H1 (cell line): ENCODE measurements around the gene MGST2. TPM values are rescaled to one million over a fixed set of nuclear protein-coding genes. Genes with fewer than 3 reads are reported as not detected.

ENCODE experiments used
- CTCF ChIA-PET: fragments of 300-600 bp; sonication (Branson Sonifier 250); formaldehyde crosslinking; loops from one replicate; lab custom pipeline; 2021; ENCODE audit not compliant: partially characterized antibody; lab: Charles Lee
- POLR2A ChIA-PET: fragments of 300-600 bp; sonication (Branson Sonifier 250); formaldehyde crosslinking; loops from one replicate; lab custom pipeline; 2021; ENCODE audit warnings: inconsistent platforms; ENCODE audit not compliant: partially characterized antibody; lab: Charles Lee
- DNase-seq, 2 experiments: peaks; one replicate each; pipeline versions ENCODE4 v3.0.0 to v3.0.0-alpha.2; 2010 to 2022; ENCODE audit warnings: low spot score in 2 of 2, low read depth in 1 of 2, mixed read lengths in 1 of 2
- FAIRE-seq: peaks from 2 replicates; lab custom pipeline; 2011; peaks lifted over from hg19 to GRCh38; lab: Jason Lieb, UNC
- H2AFZ ChIP-seq: 2 replicates; pipeline ENCODE4 v1.8.1; 2012; ENCODE audit warnings: low read length, inconsistent platforms
- H2AK5ac ChIP-seq: 2 replicates; pipeline ENCODE4 v1.6.1; 2013; ENCODE audit warnings: low read depth, low read length
- H2BK120ac ChIP-seq: replicated peaks from 2 replicates; pipeline ENCODE3; 2013; ENCODE audit warnings: low read depth, low read length, inconsistent platforms
- H2BK12ac ChIP-seq: 2 replicates; pipeline ENCODE4 v1.6.1; 2013; ENCODE audit warnings: low read depth, low read length
- H2BK15ac ChIP-seq: 2 replicates; pipeline ENCODE4 v1.6.1; 2013; ENCODE audit warnings: low read length
- H2BK20ac ChIP-seq: 2 replicates; pipeline ENCODE4 v1.6.1; 2013; ENCODE audit warnings: low read length
- H2BK5ac ChIP-seq: 2 replicates; pipeline ENCODE4 v1.6.1; 2013; ENCODE audit warnings: low read depth, low read length
- H3K14ac ChIP-seq: 2 replicates; pipeline ENCODE4 v1.6.1; 2013; ENCODE audit warnings: inconsistent platforms; ENCODE audit not compliant: insufficient read length
- H3K18ac ChIP-seq: 2 replicates; pipeline ENCODE4 v1.6.1; 2013; ENCODE audit warnings: low read length; ENCODE audit errors: extremely low read depth
- H3K23ac ChIP-seq: 2 replicates; pipeline ENCODE4 v1.6.1; 2013; ENCODE audit warnings: inconsistent platforms; ENCODE audit not compliant: insufficient read length
- H3K23me2 ChIP-seq: 2 replicates; pipeline ENCODE4 v1.6.1; 2013; ENCODE audit warnings: low read depth, low read length
- H3K27ac ChIP-seq: 2 replicates; pipeline ENCODE4 v1.6.1; 2011; ENCODE audit warnings: low read depth, low read length, inconsistent platforms
- H3K27me3 ChIP-seq, 4 experiments: replicated peaks in 1 of 4; 1 replicate in 1 of 4; 2 replicates in 3 of 4; pipeline versions ENCODE4 v1.6.1 to v1.8.1; 2011 to 2013; ENCODE audit warnings: low read length in 3 of 4, mild to moderate bottlenecking in 3 of 4, inconsistent platforms in 2 of 4, mixed read lengths in 2 of 4, moderate library complexity in 1 of 4; ENCODE audit not compliant: control insufficient read depth in 3 of 4, insufficient read depth in 3 of 4; ENCODE audit errors: extremely low read depth in 1 of 4
- H3K36me3 ChIP-seq, 4 experiments: 2 replicates each; pipeline versions ENCODE4 v1.6.1 to v1.8.1; 2011 to 2013; ENCODE audit warnings: mild to moderate bottlenecking in 4 of 4, low read length in 3 of 4, moderate library complexity in 2 of 4, control low read depth in 1 of 4, inconsistent platforms in 1 of 4; ENCODE audit not compliant: insufficient read depth in 4 of 4, control insufficient read depth in 2 of 4
- H3K4ac ChIP-seq: replicated peaks from 2 replicates; pipeline ENCODE3; 2013; ENCODE audit warnings: low read length, low read depth, mixed read lengths, inconsistent platforms; ENCODE audit not compliant: insufficient read length
- H3K4me1 ChIP-seq, 4 experiments: replicated peaks in 1 of 4; 1 replicate in 1 of 4; 2 replicates in 3 of 4; pipeline versions ENCODE4 v1.6.1 to v1.8.1; 2011 to 2013; ENCODE audit warnings: low read length in 3 of 4, inconsistent platforms in 2 of 4, mixed read lengths in 1 of 4; ENCODE audit not compliant: insufficient read depth in 4 of 4, control insufficient read depth in 3 of 4
- H3K4me2 ChIP-seq, 2 experiments: 2 replicates each; pipeline versions ENCODE4 v1.6.1 to v1.8.1; 2011 to 2013; ENCODE audit warnings: low read depth in 2 of 2, low read length in 2 of 2, control low read depth in 1 of 2, inconsistent platforms in 1 of 2, mild to moderate bottlenecking in 1 of 2; ENCODE audit not compliant: insufficient read depth in 1 of 2
- H3K4me3 ChIP-seq, 4 experiments: fragments of 200-600, 300-600 bp in 1 of 4; sonication (generic), shearing (Covaris generic), sonication (Bioruptor Twin) in 1 of 4; 2 replicates each; pipeline versions ENCODE4 v1.5.1 to v1.8.1; 2011 to 2016; ENCODE audit warnings: low read length in 4 of 4, low read depth in 3 of 4, control low read depth in 2 of 4, inconsistent platforms in 2 of 4, mild to moderate bottlenecking in 2 of 4, mixed read lengths in 1 of 4, moderate library complexity in 1 of 4; ENCODE audit not compliant: insufficient read depth in 2 of 4; ENCODE audit errors: extremely low read depth in 1 of 4
- H3K56ac ChIP-seq: replicated peaks from 2 replicates; pipeline ENCODE3; 2013; ENCODE audit warnings: low read depth, mild to moderate bottlenecking, mixed read lengths, low read length, inconsistent platforms; ENCODE audit not compliant: insufficient read length
- H3K79me1 ChIP-seq: 2 replicates; pipeline ENCODE4 v1.6.1; 2013; ENCODE audit warnings: low read depth, low read length, control low read depth
- H3K79me2 ChIP-seq, 2 experiments: 2 replicates each; pipeline versions ENCODE4 v1.6.1 to v1.8.1; 2012 to 2013; ENCODE audit warnings: low read length in 2 of 2, mild to moderate bottlenecking in 2 of 2, inconsistent platforms in 1 of 2; ENCODE audit not compliant: insufficient read depth in 2 of 2, control insufficient read depth in 1 of 2
- H3K9ac ChIP-seq, 4 experiments: replicated peaks in 1 of 4; 1 replicate in 1 of 4; 2 replicates in 3 of 4; pipeline versions ENCODE4 v1.6.1 to v1.8.1; 2011 to 2013; ENCODE audit warnings: low read depth in 3 of 4, low read length in 3 of 4, control low read depth in 2 of 4, mild to moderate bottlenecking in 2 of 4, moderate library complexity in 2 of 4, inconsistent platforms in 1 of 4; ENCODE audit errors: extremely low read depth in 1 of 4
- H3K9me3 ChIP-seq, 2 experiments: 2 replicates each; pipeline versions ENCODE4 v1.6.1 to v1.8.1; 2012 to 2013; ENCODE audit warnings: mild to moderate bottlenecking in 2 of 2, moderate library complexity in 2 of 2, control low read depth in 1 of 2, inconsistent platforms in 1 of 2, low read depth in 1 of 2, low read length in 1 of 2, mixed read lengths in 1 of 2; ENCODE audit not compliant: insufficient read depth in 2 of 2
- H4K20me1 ChIP-seq, 2 experiments: replicated peaks in 1 of 2; 2 replicates each; pipeline versions ENCODE3 to v1.8.1; 2011 to 2013; ENCODE audit warnings: inconsistent platforms in 2 of 2, low read length in 2 of 2, mild to moderate bottlenecking in 1 of 2; ENCODE audit not compliant: insufficient read depth in 2 of 2, control insufficient read depth in 1 of 2
- H4K5ac ChIP-seq: 2 replicates; pipeline ENCODE4 v1.6.1; 2013; ENCODE audit warnings: low read length, low read depth, mixed read lengths, inconsistent platforms; ENCODE audit not compliant: insufficient read length
- H4K8ac ChIP-seq: 2 replicates; pipeline ENCODE4 v1.8.0; 2013; ENCODE audit warnings: mild to moderate bottlenecking, moderate library complexity, low read length, inconsistent platforms; ENCODE audit not compliant: insufficient read depth; ENCODE audit errors: extremely low read depth
- H4K91ac ChIP-seq: replicated peaks from 2 replicates; pipeline ENCODE3; 2013; ENCODE audit warnings: low read length, mixed read lengths, inconsistent platforms; ENCODE audit not compliant: insufficient read length
- ATF2 ChIP-seq: IDR thresholded peaks from 2 replicates; pipeline ENCODE4 v1.6.1; 2012; ENCODE audit warnings: low read length, inconsistent platforms
- ATF3 ChIP-seq: IDR thresholded peaks from 2 replicates; pipeline ENCODE4 v1.6.1; 2011; ENCODE audit warnings: low read depth, mild to moderate bottlenecking, low read length; ENCODE audit not compliant: insufficient read depth
- CHD1 ChIP-seq: IDR thresholded peaks from 2 replicates; pipeline ENCODE4 v1.6.1; 2012; ENCODE audit warnings: low read depth, low read length, improper control_type of control experiment
- CTBP2 ChIP-seq: IDR thresholded peaks from 2 replicates; pipeline ENCODE4 v1.7.0; 2011; ENCODE audit warnings: borderline replicate concordance, mild to moderate bottlenecking, moderate library complexity, mixed read lengths, low read length; ENCODE audit not compliant: insufficient read depth, insufficient read length
- NANOG ChIP-seq: IDR thresholded peaks from 2 replicates; pipeline ENCODE4 v1.6.1; 2011; ENCODE audit warnings: low read length, low read depth, mild to moderate bottlenecking, inconsistent platforms; ENCODE audit not compliant: insufficient read depth, poor library complexity, severe bottlenecking
- POLR2A ChIP-seq, 2 experiments: IDR thresholded peaks; 1 replicate in 1 of 2; 2 replicates in 1 of 2; pipeline ENCODE4 v1.6.1; 2011; ENCODE audit warnings: low read depth in 2 of 2, low read length in 2 of 2, mild to moderate bottlenecking in 2 of 2; ENCODE audit errors: control extremely low read depth in 1 of 2
- RAD21 ChIP-seq, 2 experiments: IDR thresholded peaks in 1 of 2; conservative IDR thresholded peaks in 1 of 2; 2 replicates each; pipeline ENCODE4 v1.6.1; 2011; ENCODE audit warnings: low read depth in 2 of 2, low read length in 2 of 2, improper control_type of control experiment in 1 of 2, inconsistent platforms in 1 of 2, mild to moderate bottlenecking in 1 of 2, moderate library complexity in 1 of 2
- RBBP5 ChIP-seq: IDR thresholded peaks from 2 replicates; pipeline ENCODE4 v1.7.1; 2012; ENCODE audit warnings: low read depth, mild to moderate bottlenecking, inconsistent platforms, low read length, moderate library complexity, borderline replicate concordance
- RFX5 ChIP-seq: IDR thresholded peaks from 2 replicates; pipeline ENCODE4 v1.6.1; 2011; ENCODE audit warnings: low read depth, low read length, improper control_type of control experiment, borderline replicate concordance
- WGBS, 2 experiments: shearing (Covaris generic) in 1 of 2; methylation state at CpG; one replicate each; pipeline versions ENCODE4 v1.1.6 to v1.1.7; 2013 to 2015; ENCODE audit warnings: low lambda C conversion rate in 2 of 2, mixed read lengths in 2 of 2, inconsistent platforms in 1 of 2, low coverage in 1 of 2, missing lambda C conversion rate in 1 of 2; ENCODE audit not compliant: insufficient replicate concordance in 2 of 2, insufficient coverage in 1 of 2, insufficient read length in 1 of 2; ENCODE audit errors: extremely low coverage in 1 of 2, missing lambda C conversion rate in 1 of 2; 5-methylcytosine and 5-hydroxymethylcytosine counted together
- polyA plus RNA-seq, 7 experiments: library from polyadenylated mRNA; depleted of rRNA in 3 of 7; stranded (reverse) in 5 of 7; unstranded in 2 of 7; fragments of >200 nt in 5 of 7; fragments of 200-250 nt in 2 of 7; gene quantifications; 1 replicate in 5 of 7; 2 replicates in 1 of 7; 4 replicates in 1 of 7; pipeline versions ENCODE4 v1.2.1 to v1.2.3, GENCODE V29; 2011 to 2013; ENCODE audit warnings: missing spikeins in 2 of 7, mixed read lengths in 2 of 7
- total RNA-seq: library from RNA; stranded (reverse); fragmentation: NEBNext Ultra II Directional; extraction: Animal tissue kit (Norgen Biotek cat#: 25700); gene quantifications from 2 replicates; pipeline ENCODE4 v1.2.1, GENCODE V29; 2021
- TF ChIP-seq, protein P1 (sequence below): IDR thresholded peaks from 2 replicates; pipeline ENCODE4 v1.6.1; 2012; ENCODE audit warnings: inconsistent platforms

The MGST2 gene
- total and polyA plus RNA-seq, 2 of the 8 experiments (the other 6 are each of a cell fraction or from before 2014, with no cell fraction given), result 8.0 to 13.6 TPM

- H4K91ac ChIP-seq, result no peak overlapping the region
- 90% methylated on average over 3 of the region's 3 CpGs; no CpG with 5 or more reads in 1 of the 2 experiments for WGBS, 2 experiments
- no peak overlapping the region for H3K9ac ChIP-seq
- H3K79me1 ChIP-seq, result no peaks in the 10 kb centered on the region
- no peak overlapping the region for H3K4me3 ChIP-seq
- CTCF ChIA-PET, result interaction anchor here (1.0 to 21.5 kb wide), 4 partner anchors 8 to 60 kb away, joined by 3 to 318 read pairs (median 252); no protein-coding TSS in a partner anchor
- H2AFZ ChIP-seq, result no peak overlapping the region
- H3K36me3 ChIP-seq, result no peaks in the 10 kb centered on the region
- H3K27ac ChIP-seq, result no peak overlapping the region
- DNase-seq (no peak), FAIRE-seq (no peak)
- no peaks in the 10 kb centered on the region; a peak in 1 of 7 replicates for H3K27me3 ChIP-seq
- no peaks in the 10 kb centered on the region for H3K9me3 ChIP-seq
- H3K23ac ChIP-seq, result no peak overlapping the region
- H2BK5ac ChIP-seq, result no peak overlapping the region
- H2BK12ac ChIP-seq, result no peak overlapping the region
- no peak overlapping the region for H2BK120ac ChIP-seq
- H2BK20ac ChIP-seq, result no peak overlapping the region
- H3K23me2 ChIP-seq, result no peaks in the 10 kb centered on the region; the same call in 1 of the 2 replicates
- no peak overlapping the region for H2AK5ac ChIP-seq
- POLR2A ChIA-PET, result no interaction called here
- no peak overlapping the region for H2BK15ac ChIP-seq
- peaks cover 4 to 11% (median 6%) of the 10 kb centered on the region in 4 experiments; a peak in 6 of 7 replicates for H3K4me1 ChIP-seq
- H4K20me1 ChIP-seq, result no peaks in the 10 kb centered on the region
- no peak overlapping the region for H4K5ac ChIP-seq
- H3K18ac ChIP-seq, result no peak overlapping the region
- no peak overlapping the region for H3K56ac ChIP-seq
- no peak overlapping the region for H3K14ac ChIP-seq
- H3K79me2 ChIP-seq, result no peaks in the 10 kb centered on the region
- H3K4ac ChIP-seq, result no peak overlapping the region
- no peak overlapping the region for H3K4me2 ChIP-seq
- H4K8ac ChIP-seq, result no peak overlapping the region
- TF ChIP-seq CHD1 (no peak), CTBP2 (no peak), NANOG (no peak), POLR2A (IDR thresholded peaks at IDR 0.05; ENCODE audit: control extremely low read depth in 1 of 2, low read depth in 2 of 2, low read length in 2 of 2) (no peak), ATF2 (no peak), RFX5 (no peak), ATF3 (no peak), RBBP5 (no peak), RAD21 (IDR thresholded peaks at IDR 0.05 in 1 of 2, conservative IDR thresholded peaks at IDR 0.05 in 1 of 2; ENCODE audit: low read depth in 2 of 2, low read length in 2 of 2) (no peak)
- TF ChIP-seq, protein P1, sequence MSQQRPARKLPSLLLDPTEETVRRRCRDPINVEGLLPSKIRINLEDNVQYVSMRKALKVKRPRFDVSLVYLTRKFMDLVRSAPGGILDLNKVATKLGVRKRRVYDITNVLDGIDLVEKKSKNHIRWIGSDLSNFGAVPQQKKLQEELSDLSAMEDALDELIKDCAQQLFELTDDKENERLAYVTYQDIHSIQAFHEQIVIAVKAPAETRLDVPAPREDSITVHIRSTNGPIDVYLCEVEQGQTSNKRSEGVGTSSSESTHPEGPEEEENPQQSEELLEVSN, result no peak
Measured at GRCh38 chr4:139660568-139661043, 5.0 kb upstream of the MGST2 start.
